IMR-90 (cell line): ENCODE data around the gene GJC1. TPM values are rescaled to one million over a fixed set of nuclear protein-coding genes. Genes with fewer than 3 reads are reported as not detected.

Experiments used
- ATAC-seq: fragments of 200-7000 bp; cut with Tn5 transposase; 2 replicates; pipeline ENCODE4 v1.9.1; 2020; ENCODE audit warnings: low read depth, mild to moderate bottlenecking, moderate library complexity
- BruUV-seq: library from RNA; stranded (reverse); fragments of 400-500 nt; replicated peaks from 2 replicates; lab custom pipeline; 2021; lab: Mats Ljungman, UMichigan
- CTCF ChIA-PET: fragments of 300-600 bp; formaldehyde crosslinking; extraction: SDS; loops from one replicate; lab custom pipeline; 2021; ENCODE audit warnings: antibody characterized with exemption; lab: Yijun Ruan, JAX
- POLR2A ChIA-PET: fragments of 300-600 bp; sonication (Branson Sonifier 250); formaldehyde crosslinking; loops from one replicate; lab custom pipeline; 2022; ENCODE audit warnings: antibody characterized with exemption; ENCODE audit not compliant: unreplicated experiment; lab: Charles Lee
- DNase-seq: peaks from one replicate; pipeline ENCODE4 v3.0.0; 2013
- H2AFZ ChIP-seq: replicated peaks from 2 replicates; pipeline ENCODE3; 2013; ENCODE audit warnings: low read length, mild to moderate bottlenecking; ENCODE audit not compliant: poor library complexity
- H2AK5ac ChIP-seq: 2 replicates; pipeline ENCODE4 v1.6.1; 2013; ENCODE audit warnings: low read depth, low read length, inconsistent platforms
- H2AK9ac ChIP-seq: replicated peaks from 2 replicates; pipeline ENCODE3; 2013; ENCODE audit warnings: mild to moderate bottlenecking, low read depth, low read length, moderate library complexity; ENCODE audit not compliant: poor library complexity
- H2BK120ac ChIP-seq: 2 replicates; pipeline ENCODE4 v1.6.1; 2013; ENCODE audit warnings: low read depth, low read length, inconsistent platforms
- H2BK15ac ChIP-seq: 3 replicates; pipeline ENCODE4 v1.6.1; 2013; ENCODE audit warnings: low read depth, low read length, inconsistent platforms
- H2BK20ac ChIP-seq: 2 replicates; pipeline ENCODE4 v1.6.1; 2013; ENCODE audit warnings: low read depth, mild to moderate bottlenecking, inconsistent platforms, low read length, moderate library complexity
- H2BK5ac ChIP-seq: 2 replicates; pipeline ENCODE4 v1.6.1; 2013; ENCODE audit warnings: mild to moderate bottlenecking, low read depth, low read length, inconsistent platforms; ENCODE audit not compliant: poor library complexity, severe bottlenecking
- H3K14ac ChIP-seq: replicated peaks from 2 replicates; pipeline ENCODE4 v1.6.1; 2013; ENCODE audit warnings: low read depth, low read length, inconsistent platforms
- H3K18ac ChIP-seq: 2 replicates; pipeline ENCODE4 v1.6.1; 2013; ENCODE audit warnings: low read depth, low read length, control low read depth
- H3K23ac ChIP-seq: 2 replicates; pipeline ENCODE4 v1.6.1; 2013; ENCODE audit warnings: low read depth, low read length, inconsistent platforms
- H3K27ac ChIP-seq: 2 replicates; pipeline ENCODE4 v1.5.1; 2013; ENCODE audit warnings: mild to moderate bottlenecking, control low read depth, low read length; ENCODE audit not compliant: insufficient read depth
- H3K27me3 ChIP-seq: 2 replicates; pipeline ENCODE4 v1.6.1; 2013; ENCODE audit warnings: low read length; ENCODE audit not compliant: control insufficient read depth, insufficient read depth
- H3K36me3 ChIP-seq: 2 replicates; pipeline ENCODE4 v1.6.1; 2013; ENCODE audit warnings: low read length, mixed read lengths; ENCODE audit not compliant: control insufficient read depth, insufficient read depth
- H3K4ac ChIP-seq: 2 replicates; pipeline ENCODE4 v1.6.1; 2013; ENCODE audit warnings: low read depth, low read length, inconsistent platforms
- H3K4me1 ChIP-seq: 2 replicates; pipeline ENCODE4 v1.6.1; 2013; ENCODE audit warnings: low read length, mixed read lengths; ENCODE audit not compliant: control insufficient read depth, insufficient read depth
- H3K4me2 ChIP-seq: 2 replicates; pipeline ENCODE4 v1.6.1; 2013; ENCODE audit warnings: low read depth, mild to moderate bottlenecking, control low read depth, low read length, moderate library complexity
- H3K4me3 ChIP-seq: 2 replicates; pipeline ENCODE4 v1.5.1; 2013; ENCODE audit warnings: low read depth, mild to moderate bottlenecking, control low read depth, low read length, moderate library complexity; ENCODE audit not compliant: insufficient read depth
- H3K56ac ChIP-seq: 2 replicates; pipeline ENCODE4 v1.6.1; 2013; ENCODE audit warnings: low read length, inconsistent platforms; ENCODE audit not compliant: insufficient read depth; ENCODE audit errors: extremely low read depth
- H3K79me1 ChIP-seq, 2 experiments: 2 replicates each; pipeline ENCODE4 v1.6.1; 2013; ENCODE audit warnings: low read length in 2 of 2, inconsistent platforms in 1 of 2, low read depth in 1 of 2
- H3K9ac ChIP-seq: 2 replicates; pipeline ENCODE4 v1.6.1; 2013; ENCODE audit warnings: low read depth, low read length, control low read depth
- H3K9me1 ChIP-seq: 2 replicates; pipeline ENCODE4 v1.6.1; 2013; ENCODE audit warnings: low read length, inconsistent platforms; ENCODE audit not compliant: insufficient read depth
- H3K9me3 ChIP-seq: 2 replicates; pipeline ENCODE4 v1.6.1; 2013; ENCODE audit warnings: low read length; ENCODE audit not compliant: control insufficient read depth, insufficient read depth
- H4K20me1 ChIP-seq: 2 replicates; pipeline ENCODE4 v1.6.1; 2013; ENCODE audit warnings: low read length, inconsistent platforms; ENCODE audit not compliant: insufficient read depth
- H4K5ac ChIP-seq: 2 replicates; pipeline ENCODE4 v1.6.1; 2013; ENCODE audit warnings: mild to moderate bottlenecking, low read depth, low read length, control low read depth
- H4K8ac ChIP-seq, 2 experiments: 2 replicates each; pipeline ENCODE4 v1.6.1; 2013; ENCODE audit warnings: low read depth in 2 of 2, low read length in 2 of 2, control low read depth in 1 of 2, inconsistent platforms in 1 of 2
- H4K91ac ChIP-seq: 2 replicates; pipeline ENCODE4 v1.6.1; 2013; ENCODE audit warnings: low read depth, low read length, inconsistent platforms; ENCODE audit not compliant: insufficient read depth
- MAFK ChIP-seq: IDR thresholded peaks from 2 replicates; pipeline ENCODE4 v1.6.1; 2012; ENCODE audit warnings: low read depth, low read length, improper control_type of control experiment
- NFE2L2 ChIP-seq: fragments of 150-350 bp; IDR thresholded peaks from 2 replicates; pipeline ENCODE4 v1.6.1; 2016; ENCODE audit warnings: low read depth, mild to moderate bottlenecking, low read length
- POLR2A ChIP-seq: IDR thresholded peaks from 2 replicates; pipeline ENCODE4 v1.6.1; 2012; ENCODE audit warnings: mild to moderate bottlenecking, low read depth, low read length
- WGBS, 2 experiments: methylation state at CpG; one replicate each; pipeline versions ENCODE4 v1.1.5 to v1.1.7; 2013; ENCODE audit warnings: missing lambda C conversion rate in 2 of 2; ENCODE audit not compliant: insufficient read length in 1 of 2; ENCODE audit errors: extremely low coverage in 2 of 2; 5-methylcytosine and 5-hydroxymethylcytosine counted together
- dilution Hi-C: fragments of 300-500 bp; cut with HindIII; formaldehyde crosslinking; loops from one replicate; pipeline ENCODE4 v1.14.3; 2018; ENCODE audit warnings: low sequenced_read_pairs; ENCODE audit not compliant: unreplicated experiment
- in situ Hi-C: fragments of 300-500 bp; cut with MboI; formaldehyde crosslinking; loops from 3 replicates; pipeline ENCODE4 v1.14.3; 2019; ENCODE audit warnings: low sequenced_read_pairs, inconsistent platforms, mixed read lengths
- intact Hi-C: fragments of 100-400 bp; cut with micrococcal nuclease; formaldehyde crosslinking; loops from 2 replicates; pipeline ENCODE4 v1.10.0; 2022
- polyA plus RNA-seq, 3 experiments: library from polyadenylated mRNA; depleted of rRNA; stranded (reverse); fragments of >200 nt; gene quantifications; 2 replicates each; pipeline ENCODE4 v1.2.3, GENCODE V29; 2012; ENCODE audit warnings: low replicate concordance in 1 of 3
- total RNA-seq: library from RNA; depleted of rRNA; stranded (reverse); fragments of >200 nt; gene quantifications from 2 replicates; pipeline ENCODE4 v1.2.3, GENCODE V29; 2012
- TF ChIP-seq, protein P1 (sequence below): fragments of 150-350 bp; IDR thresholded peaks from 2 replicates; pipeline ENCODE4 v1.6.1; 2017; ENCODE audit warnings: mild to moderate bottlenecking, antibody characterized with exemption, low read length, low read depth

Gene GJC1
- total and polyA plus RNA-seq, 2 of the 4 experiments (the other 2 are of a cell fraction): 23.9 to 69.7 TPM

GRCh38 chr17:44779211-44780025 lies 50.7 kb downstream of the GJC1 start (continued):
- TF ChIP-seq MAFK: no peak
- TF ChIP-seq, protein P1, sequence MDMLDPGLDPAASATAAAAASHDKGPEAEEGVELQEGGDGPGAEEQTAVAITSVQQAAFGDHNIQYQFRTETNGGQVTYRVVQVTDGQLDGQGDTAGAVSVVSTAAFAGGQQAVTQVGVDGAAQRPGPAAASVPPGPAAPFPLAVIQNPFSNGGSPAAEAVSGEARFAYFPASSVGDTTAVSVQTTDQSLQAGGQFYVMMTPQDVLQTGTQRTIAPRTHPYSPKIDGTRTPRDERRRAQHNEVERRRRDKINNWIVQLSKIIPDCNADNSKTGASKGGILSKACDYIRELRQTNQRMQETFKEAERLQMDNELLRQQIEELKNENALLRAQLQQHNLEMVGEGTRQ: no peak

DNA sequence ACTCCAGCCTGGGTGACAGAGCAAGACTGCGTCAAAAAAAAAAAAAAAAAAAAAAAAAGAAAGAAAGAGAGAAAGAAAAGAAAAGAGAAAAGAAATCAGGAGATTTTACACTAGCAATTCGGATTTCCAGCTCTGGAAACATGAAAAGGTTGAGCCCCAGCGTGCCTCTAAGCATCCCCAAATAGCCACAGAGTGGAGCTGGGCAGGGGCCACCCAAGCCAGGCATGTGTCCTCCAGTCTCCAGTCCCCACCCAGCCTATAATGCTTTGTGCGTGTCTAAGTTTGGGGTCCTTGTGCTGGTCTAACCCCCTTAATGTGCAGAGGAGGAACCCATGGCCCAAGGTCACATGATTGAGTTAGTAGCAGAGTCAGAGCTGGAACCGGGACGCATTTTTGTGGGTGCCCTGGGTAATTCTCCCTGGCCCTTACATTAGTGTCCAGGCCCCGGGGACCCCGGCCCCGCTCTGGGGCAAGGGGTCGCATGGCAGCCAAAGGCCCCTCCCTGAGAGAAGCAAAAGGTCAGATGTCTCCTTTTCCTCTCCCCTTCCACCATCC lies 51.4 kb downstream of the GJC1 start:
- ATAC-seq (no peak), DNase-seq (no peak)
- in situ Hi-C loops: no loop called here
- Histone ChIP-seq H3K9ac (no peak overlapping the region), H3K9me3 (no peaks in the 10 kb centered on the region), H2BK5ac (no peak overlapping the region), H3K9me1 (no peaks in the 10 kb centered on the region), H2AK5ac (0 out of 2 replicates have a peak overlapping the region, but pooled peaks have one; percentile 27), H2BK120ac (no peak overlapping the region; the same call in 1 of the 2 replicates), H3K4ac (no peak overlapping the region), H2AK9ac (peak overlapping the region; percentile 99), H3K56ac (no peak overlapping the region), H3K14ac (no peak overlapping the region), H3K18ac (no peak overlapping the region), H3K79me1 (no peaks in the 10 kb centered on the region), H3K27ac (no peak overlapping the region), H4K91ac (no peak overlapping the region), H3K4me3 (no peak overlapping the region), H4K8ac (no peak overlapping the region), H2AFZ (peak overlapping the region; percentile 100), H3K23ac (no peak overlapping the region), H4K20me1 (no peaks in the 10 kb centered on the region; the same call in 1 of the 2 replicates), H3K4me1 (peaks cover 3% of the 10 kb centered on the region; the same call in 1 of the 2 replicates), H3K36me3 (no peaks in the 10 kb centered on the region), H3K27me3 (no peaks in the 10 kb centered on the region), H4K5ac (no peak overlapping the region), H2BK20ac (peak overlapping the region; percentile 35; the same call in 1 of the 2 replicates), H2BK15ac (no peak overlapping the region), H3K4me2 (no peak overlapping the region)
- ChIA-PET POLR2A (interaction anchor here (0.5 kb wide), 1 partner anchor 120 kb away, joined by 3 read pairs; no protein-coding TSS in a partner anchor), CTCF (interaction anchor here (0.8 to 3.2 kb wide), 6 partner anchors 66 to 100 kb away, joined by 3 to 25 read pairs (median 4); no protein-coding TSS in a partner anchor)
- intact Hi-C loops: loop anchor here (1.0 to 2.0 kb wide), 3 partner anchors 51 to 354 kb away; partner anchors contain the start of gene PLCD3
- no CpG with 5 or more reads among the region's 10 CpGs for WGBS, 2 experiments
- dilution Hi-C loops: no loop called here
- TF ChIP-seq NFE2L2: no peak
- TF ChIP-seq, protein P1: no peak
- TF ChIP-seq POLR2A: no peak
- BruUV-seq: no TSS peak
